Endodermal cell (in vitro differentiated cells): ENCODE data around the gene TIMM44. TPM values are rescaled to one million over a fixed set of nuclear protein-coding genes. Genes with fewer than 3 reads are reported as not detected.
"Not testable (repeated sequence)": the region's sequence is repeated elsewhere in the genome, so short reads cannot be mapped to it uniquely, and the experiment has no call there.

Source experiments
- DNase-seq: peaks from one replicate; pipeline ENCODE4 v3.0.0-alpha.2; 2017
- H3K27ac ChIP-seq: 2 replicates; pipeline ENCODE4 v1.5.1; 2013; ENCODE audit warnings: mild to moderate bottlenecking, low read depth, low read length, moderate library complexity
- H3K27me3 ChIP-seq: 2 replicates; pipeline ENCODE4 v1.6.1; 2013; ENCODE audit warnings: mild to moderate bottlenecking, low read length, moderate library complexity; ENCODE audit not compliant: insufficient read depth, control insufficient read depth, poor library complexity, severe bottlenecking
- H3K36me3 ChIP-seq: 2 replicates; pipeline ENCODE4 v1.7.0; 2013; ENCODE audit warnings: mild to moderate bottlenecking, low read length, moderate library complexity; ENCODE audit not compliant: control insufficient read depth, insufficient read depth
- H3K4me1 ChIP-seq: one replicate; pipeline ENCODE4 v1.7.0; 2013; ENCODE audit warnings: low read length; ENCODE audit not compliant: control insufficient read depth, insufficient read depth
- H3K4me3 ChIP-seq: 2 replicates; pipeline ENCODE4 v1.5.1; 2013; ENCODE audit warnings: mild to moderate bottlenecking, low read length, moderate library complexity
- H3K9ac ChIP-seq: 2 replicates; pipeline ENCODE4 v1.6.1; 2013; ENCODE audit warnings: mild to moderate bottlenecking, low read length, moderate library complexity; ENCODE audit not compliant: poor library complexity, severe bottlenecking; ENCODE audit errors: extremely low read depth
- H3K9me3 ChIP-seq: 2 replicates; pipeline ENCODE4 v1.6.1; 2013; ENCODE audit warnings: mild to moderate bottlenecking, low read length, moderate library complexity; ENCODE audit not compliant: control insufficient read depth
- H3K27ac Mint-ChIP-seq: 2 replicates; pipeline ENCODE4 v1.8.0; 2020; ENCODE audit warnings: mixed read lengths
- H3K27me3 Mint-ChIP-seq: 2 replicates; pipeline ENCODE4 v1.8.0; 2021; ENCODE audit warnings: mild to moderate bottlenecking, mixed read lengths; ENCODE audit not compliant: insufficient read depth
- H3K36me3 Mint-ChIP-seq: 2 replicates; pipeline ENCODE4 v1.8.0; 2020; ENCODE audit warnings: low read depth, mixed read lengths
- H3K4me1 Mint-ChIP-seq: 2 replicates; pipeline ENCODE4 v1.8.0; 2020; ENCODE audit warnings: mixed read lengths
- H3K4me3 Mint-ChIP-seq: 2 replicates; pipeline ENCODE4 v1.8.0; 2020; ENCODE audit warnings: mild to moderate bottlenecking, moderate library complexity, mixed read lengths
- H3K9me3 Mint-ChIP-seq: 2 replicates; pipeline ENCODE4 v1.8.0; 2020; ENCODE audit warnings: mild to moderate bottlenecking, mixed read lengths
- WGBS, 2 experiments: methylation state at CpG; one replicate each; pipeline versions ENCODE4 v1.1.5 to v1.1.7; 2013; ENCODE audit warnings: missing lambda C conversion rate in 2 of 2, mixed read lengths in 1 of 2; ENCODE audit not compliant: insufficient coverage in 1 of 2, insufficient read length in 1 of 2; 5-methylcytosine and 5-hydroxymethylcytosine counted together
- total RNA-seq, 2 donors: library from RNA; stranded (reverse); fragmentation: NEBNext Ultra II Directional in 1 of 2; extraction: Animal tissue kit (Norgen Biotek cat#: 25700) in 1 of 2; gene quantifications; 2 replicates in 1 of 2; 3 replicates in 1 of 2; pipeline ENCODE4 v1.2.1, GENCODE V29; 2021
- TF ChIP-seq, protein P1 (sequence below): fragments of 200-600 bp; sonication (generic); conservative IDR thresholded peaks from 2 replicates; pipeline ENCODE4 v1.5.0; 2021; ENCODE audit warnings: antibody characterized with exemption, mild to moderate bottlenecking

Gene TIMM44
- total RNA-seq, 2 donors from 2014 or later: 78.1 to 80.0 TPM

DNA sequence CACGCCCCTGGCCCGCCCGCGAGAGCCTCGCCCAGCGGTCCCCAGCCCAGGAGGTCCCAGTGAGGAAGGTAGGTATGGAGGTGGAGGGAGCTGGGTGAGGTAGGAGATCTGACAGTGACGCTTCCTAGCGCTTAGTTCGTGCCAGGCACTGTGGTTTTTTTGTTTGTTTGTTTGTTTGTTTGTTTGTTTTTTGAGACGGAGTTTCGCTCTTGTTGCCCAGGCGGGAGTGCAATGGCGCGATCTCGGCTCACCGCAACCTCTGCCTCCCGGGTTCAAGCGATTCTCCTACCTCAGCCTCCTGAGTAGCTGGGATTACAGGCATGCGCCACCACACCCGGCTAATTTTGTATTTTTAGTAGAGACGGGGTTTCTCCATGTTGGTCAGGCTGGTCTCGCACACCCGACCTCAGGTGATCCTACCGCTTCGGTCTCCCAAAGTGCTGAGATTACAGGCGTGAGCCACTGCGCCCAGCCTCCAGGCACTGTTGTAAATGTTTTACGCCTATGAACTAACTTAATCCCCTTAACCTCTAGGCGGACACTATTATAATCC lies 25.3 kb downstream of the TIMM44 start:
- 54 to 81% methylated on average over 8 to 27 of the region's 29 CpGs for WGBS, 2 experiments
- Mint-ChIP-seq H3K27me3 (peaks cover 47% of the 10 kb centered on the region), H3K4me3 (peak overlapping the region; percentile 53), H3K36me3 (peaks cover 10% of the 10 kb centered on the region)
- H3K9me3 ChIP-seq, H3K27ac ChIP-seq, DNase-seq, H3K4me1 Mint-ChIP-seq, H3K36me3 ChIP-seq, H3K9me3 Mint-ChIP-seq, H3K4me1 ChIP-seq, H3K9ac ChIP-seq, H3K27ac Mint-ChIP-seq, H3K4me3 ChIP-seq: not testable (repeated sequence)
- TF ChIP-seq, protein P1, sequence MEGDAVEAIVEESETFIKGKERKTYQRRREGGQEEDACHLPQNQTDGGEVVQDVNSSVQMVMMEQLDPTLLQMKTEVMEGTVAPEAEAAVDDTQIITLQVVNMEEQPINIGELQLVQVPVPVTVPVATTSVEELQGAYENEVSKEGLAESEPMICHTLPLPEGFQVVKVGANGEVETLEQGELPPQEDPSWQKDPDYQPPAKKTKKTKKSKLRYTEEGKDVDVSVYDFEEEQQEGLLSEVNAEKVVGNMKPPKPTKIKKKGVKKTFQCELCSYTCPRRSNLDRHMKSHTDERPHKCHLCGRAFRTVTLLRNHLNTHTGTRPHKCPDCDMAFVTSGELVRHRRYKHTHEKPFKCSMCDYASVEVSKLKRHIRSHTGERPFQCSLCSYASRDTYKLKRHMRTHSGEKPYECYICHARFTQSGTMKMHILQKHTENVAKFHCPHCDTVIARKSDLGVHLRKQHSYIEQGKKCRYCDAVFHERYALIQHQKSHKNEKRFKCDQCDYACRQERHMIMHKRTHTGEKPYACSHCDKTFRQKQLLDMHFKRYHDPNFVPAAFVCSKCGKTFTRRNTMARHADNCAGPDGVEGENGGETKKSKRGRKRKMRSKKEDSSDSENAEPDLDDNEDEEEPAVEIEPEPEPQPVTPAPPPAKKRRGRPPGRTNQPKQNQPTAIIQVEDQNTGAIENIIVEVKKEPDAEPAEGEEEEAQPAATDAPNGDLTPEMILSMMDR: peak; percentile 17
- peaks cover 44% of the 10 kb centered on the region for H3K27me3 ChIP-seq

DNA sequence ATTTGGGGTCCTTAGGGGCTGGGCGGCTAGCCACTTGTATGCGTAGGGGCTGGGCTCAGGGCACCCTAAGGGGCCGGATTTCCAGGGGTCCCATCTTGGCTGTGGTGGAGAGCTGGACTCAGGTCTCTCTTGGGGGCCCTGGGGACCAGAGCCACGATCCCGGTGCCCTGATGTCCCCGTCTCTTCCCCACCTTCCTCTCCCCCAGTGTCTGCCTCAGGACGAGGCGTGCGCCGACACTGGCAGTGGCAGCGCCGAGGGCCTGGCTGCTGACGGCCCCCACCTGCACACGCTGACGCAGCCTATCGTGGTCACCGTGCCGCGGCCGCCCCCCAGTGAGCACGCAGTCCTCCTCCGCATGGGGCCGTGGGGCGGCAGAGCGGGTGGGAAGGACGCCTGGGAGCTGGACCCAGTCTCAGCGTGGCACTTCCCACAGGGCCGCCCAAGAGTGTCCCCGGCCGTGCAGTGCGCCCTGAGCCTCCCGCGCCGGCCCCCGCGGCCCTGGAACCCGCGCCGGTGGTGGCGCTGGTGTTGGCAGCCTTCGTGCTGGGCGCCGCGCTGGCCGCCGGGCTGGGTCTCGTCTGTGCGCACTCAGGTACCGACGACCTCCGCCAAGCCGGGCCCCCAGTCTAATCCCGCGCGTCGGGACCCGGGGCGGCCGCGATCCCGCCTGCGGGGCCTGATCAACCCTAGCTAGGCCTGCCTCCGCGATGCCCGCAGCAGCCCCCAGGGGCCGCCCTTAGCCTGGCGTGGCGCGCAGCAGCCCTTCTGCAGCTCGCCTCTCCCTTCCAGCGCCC lies 26.0 kb downstream of the TIMM44 start:
- peaks cover 49% of the 10 kb centered on the region for H3K27me3 Mint-ChIP-seq
- H3K4me1 Mint-ChIP-seq: peaks cover 6% of the 10 kb centered on the region
- Histone ChIP-seq H3K9ac (no peak overlapping the region), H3K4me3 (peak overlapping the region; percentile 47), H3K4me1 (peaks cover 5% of the 10 kb centered on the region), H3K27ac (no peak overlapping the region), H3K36me3 (peaks cover 5% of the 10 kb centered on the region), H3K9me3 (no peaks in the 10 kb centered on the region), H3K27me3 (peaks cover 44% of the 10 kb centered on the region)
- H3K27ac Mint-ChIP-seq: no peak overlapping the region
- H3K9me3 Mint-ChIP-seq: no peaks in the 10 kb centered on the region
- 3 to 5% methylated on average over 15 to 71 of the region's 71 CpGs for WGBS, 2 experiments
- H3K4me3 Mint-ChIP-seq: peak overlapping the region; percentile 53
- DNase-seq: peak; percentile 88
- TF ChIP-seq, protein P1: peak; percentile 82
- peaks cover 12% of the 10 kb centered on the region for H3K36me3 Mint-ChIP-seq

DNA sequence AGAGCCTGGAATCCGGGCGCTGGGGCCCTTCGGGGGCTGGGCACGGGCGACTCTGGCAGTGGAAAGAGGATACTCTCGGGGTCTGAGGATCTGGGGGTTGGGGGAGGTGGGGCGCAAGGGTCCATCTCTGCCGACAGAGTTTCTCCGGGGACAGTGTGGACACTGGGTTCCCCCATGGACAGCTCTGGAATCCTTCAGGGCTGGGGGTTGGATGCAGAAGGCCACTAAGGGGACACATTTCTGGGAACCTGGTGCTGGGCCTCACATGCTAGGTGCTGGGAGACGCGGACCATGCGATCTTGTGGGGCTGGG lies 26.6 kb downstream of the TIMM44 start:
- WGBS, 2 experiments: 6 to 18% methylated on average over 4 to 12 of the region's 12 CpGs
- H3K36me3 ChIP-seq: peaks cover 7% of the 10 kb centered on the region
- H3K4me3 Mint-ChIP-seq: peak overlapping the region; percentile 53
- peak overlapping the region; percentile 47 for H3K4me3 ChIP-seq
- peaks cover 49% of the 10 kb centered on the region for H3K27me3 Mint-ChIP-seq
- no peak overlapping the region for H3K9ac ChIP-seq
- peaks cover 6% of the 10 kb centered on the region for H3K4me1 Mint-ChIP-seq
- no peak overlapping the region for H3K27ac ChIP-seq
- H3K9me3 ChIP-seq: no peaks in the 10 kb centered on the region
- TF ChIP-seq, protein P1: no peak
- no peaks in the 10 kb centered on the region for H3K9me3 Mint-ChIP-seq
- H3K4me1 ChIP-seq: peaks cover 5% of the 10 kb centered on the region
- DNase-seq: no peak
- no peak overlapping the region for H3K27ac Mint-ChIP-seq
- H3K27me3 ChIP-seq: peaks cover 44% of the 10 kb centered on the region
- peaks cover 11% of the 10 kb centered on the region for H3K36me3 Mint-ChIP-seq
